ENCODE data around the gene WNT9B.

DNA sequence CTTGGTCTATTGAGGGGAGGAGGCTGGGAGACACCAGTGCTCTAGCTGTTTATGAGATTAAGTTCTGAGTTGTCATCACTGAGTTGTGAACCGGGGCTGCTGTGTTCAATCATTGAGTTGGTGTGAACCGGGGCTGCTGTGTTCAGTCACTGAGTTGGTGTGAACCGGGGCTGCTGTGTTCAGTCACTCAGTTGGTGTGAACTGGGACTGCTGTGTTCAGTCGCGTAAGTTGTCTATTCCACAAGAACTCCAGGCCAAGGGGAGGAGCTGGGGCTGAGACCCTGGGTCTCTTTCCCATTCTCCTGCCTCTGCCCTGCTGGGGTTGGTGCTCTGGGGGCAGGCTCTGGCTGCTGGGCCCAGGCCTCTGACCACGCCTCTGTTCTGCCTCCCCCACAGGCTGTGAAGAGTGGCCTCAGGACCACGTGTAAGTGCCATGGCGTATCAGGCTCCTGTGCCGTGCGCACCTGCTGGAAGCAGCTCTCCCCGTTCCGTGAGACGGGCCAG is 24.5 kb downstream of the WNT9B start:
- TF ChIP-seq, protein P1, sequence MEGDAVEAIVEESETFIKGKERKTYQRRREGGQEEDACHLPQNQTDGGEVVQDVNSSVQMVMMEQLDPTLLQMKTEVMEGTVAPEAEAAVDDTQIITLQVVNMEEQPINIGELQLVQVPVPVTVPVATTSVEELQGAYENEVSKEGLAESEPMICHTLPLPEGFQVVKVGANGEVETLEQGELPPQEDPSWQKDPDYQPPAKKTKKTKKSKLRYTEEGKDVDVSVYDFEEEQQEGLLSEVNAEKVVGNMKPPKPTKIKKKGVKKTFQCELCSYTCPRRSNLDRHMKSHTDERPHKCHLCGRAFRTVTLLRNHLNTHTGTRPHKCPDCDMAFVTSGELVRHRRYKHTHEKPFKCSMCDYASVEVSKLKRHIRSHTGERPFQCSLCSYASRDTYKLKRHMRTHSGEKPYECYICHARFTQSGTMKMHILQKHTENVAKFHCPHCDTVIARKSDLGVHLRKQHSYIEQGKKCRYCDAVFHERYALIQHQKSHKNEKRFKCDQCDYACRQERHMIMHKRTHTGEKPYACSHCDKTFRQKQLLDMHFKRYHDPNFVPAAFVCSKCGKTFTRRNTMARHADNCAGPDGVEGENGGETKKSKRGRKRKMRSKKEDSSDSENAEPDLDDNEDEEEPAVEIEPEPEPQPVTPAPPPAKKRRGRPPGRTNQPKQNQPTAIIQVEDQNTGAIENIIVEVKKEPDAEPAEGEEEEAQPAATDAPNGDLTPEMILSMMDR (IDR thresholded peaks at IDR 0.05) = no peak
- no peak for TF ChIP-seq POLR2A (IDR thresholded peaks at IDR 0.05)

All from prostate gland (tissue), 2 donors.